Measurements from ENCODE around the gene ACTR8. TPM values are rescaled to one million over a fixed set of nuclear protein-coding genes. Genes with fewer than 3 reads are reported as not detected.

ACTR8 gene
- total and polyA plus RNA-seq, 2 of the 13 experiments (the other 11 are each of a cell fraction or from before 2014, with no cell fraction given), result 15.5 to 29.0 TPM

DNA sequence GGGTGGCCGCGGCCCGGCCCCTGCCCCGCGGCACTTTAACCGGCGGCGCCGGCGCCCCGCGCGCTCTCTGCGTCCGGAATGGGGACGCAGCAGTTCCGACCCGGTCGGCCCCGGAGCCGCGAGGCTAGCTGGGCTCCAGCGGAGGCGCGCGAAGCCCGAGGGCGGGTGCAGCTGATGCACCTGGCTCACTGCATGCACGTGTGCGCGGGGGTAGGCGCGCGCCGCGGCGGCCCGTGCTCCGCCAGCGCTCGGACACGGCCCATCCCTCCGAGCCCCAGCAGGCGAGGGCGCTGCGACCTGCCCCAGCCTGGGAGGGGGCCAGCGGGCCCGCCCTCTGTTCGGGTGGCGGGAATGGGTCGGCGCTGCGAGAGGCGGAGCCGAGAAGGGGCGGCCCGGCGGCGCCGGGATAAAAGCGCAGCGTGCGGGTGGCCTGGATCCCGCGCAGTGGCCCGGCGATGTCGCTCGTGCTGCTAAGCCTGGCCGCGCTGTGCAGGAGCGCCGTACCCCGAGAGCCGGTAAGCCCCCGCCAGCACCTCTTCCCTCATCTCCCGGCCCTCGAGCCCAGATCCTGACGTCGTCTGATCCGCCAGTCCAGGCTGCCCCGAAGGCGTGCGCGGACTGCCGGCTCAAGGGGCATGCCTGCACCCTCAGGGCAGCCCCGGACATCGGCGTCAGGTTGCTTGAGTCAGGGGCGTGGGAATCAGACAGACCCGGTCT lies 35.7 kb downstream of the ACTR8 start, which contains the start of the genes CHDH and IL17RB (continued):
- TF ChIP-seq, protein P1, sequence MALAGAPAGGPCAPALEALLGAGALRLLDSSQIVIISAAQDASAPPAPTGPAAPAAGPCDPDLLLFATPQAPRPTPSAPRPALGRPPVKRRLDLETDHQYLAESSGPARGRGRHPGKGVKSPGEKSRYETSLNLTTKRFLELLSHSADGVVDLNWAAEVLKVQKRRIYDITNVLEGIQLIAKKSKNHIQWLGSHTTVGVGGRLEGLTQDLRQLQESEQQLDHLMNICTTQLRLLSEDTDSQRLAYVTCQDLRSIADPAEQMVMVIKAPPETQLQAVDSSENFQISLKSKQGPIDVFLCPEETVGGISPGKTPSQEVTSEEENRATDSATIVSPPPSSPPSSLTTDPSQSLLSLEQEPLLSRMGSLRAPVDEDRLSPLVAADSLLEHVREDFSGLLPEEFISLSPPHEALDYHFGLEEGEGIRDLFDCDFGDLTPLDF (CRISPR knock-in tag; IDR thresholded peaks at IDR 0.05), result peak; percentile 96
- TF ChIP-seq KLF13 (CRISPR knock-in tag; IDR thresholded peaks at IDR 0.05) (no peak), ESRRA (CRISPR knock-in tag; IDR thresholded peaks at IDR 0.05; ENCODE audit: low read depth) (0 out of 2 replicates have a peak, but pooled peaks have one; percentile 34), MATR3 (CRISPR knock-in tag; IDR thresholded peaks at IDR 0.05) (no peak), HDAC2 (CRISPR knock-in tag; IDR thresholded peaks at IDR 0.05) (peak; percentile 57; the same call in 1 of the 2 replicates), MYNN (CRISPR knock-in tag; IDR thresholded peaks at IDR 0.05; ENCODE audit: low read depth) (peak; percentile 40; the same call in 1 of the 2 replicates), ZSCAN22 (CRISPR knock-in tag; IDR thresholded peaks at IDR 0.05) (no peak), JUNB (CRISPR knock-in tag; IDR thresholded peaks at IDR 0.05; ENCODE audit: borderline replicate concordance) (no peak), ZNF501 (CRISPR knock-in tag; IDR thresholded peaks at IDR 0.05) (no peak; the same call in none of the 2 replicates), ZNF878 (CRISPR knock-in tag; IDR thresholded peaks at IDR 0.05) (0 out of 2 replicates have a peak, but pooled peaks have one; percentile 87)
- TF ChIP-seq, protein P2, sequence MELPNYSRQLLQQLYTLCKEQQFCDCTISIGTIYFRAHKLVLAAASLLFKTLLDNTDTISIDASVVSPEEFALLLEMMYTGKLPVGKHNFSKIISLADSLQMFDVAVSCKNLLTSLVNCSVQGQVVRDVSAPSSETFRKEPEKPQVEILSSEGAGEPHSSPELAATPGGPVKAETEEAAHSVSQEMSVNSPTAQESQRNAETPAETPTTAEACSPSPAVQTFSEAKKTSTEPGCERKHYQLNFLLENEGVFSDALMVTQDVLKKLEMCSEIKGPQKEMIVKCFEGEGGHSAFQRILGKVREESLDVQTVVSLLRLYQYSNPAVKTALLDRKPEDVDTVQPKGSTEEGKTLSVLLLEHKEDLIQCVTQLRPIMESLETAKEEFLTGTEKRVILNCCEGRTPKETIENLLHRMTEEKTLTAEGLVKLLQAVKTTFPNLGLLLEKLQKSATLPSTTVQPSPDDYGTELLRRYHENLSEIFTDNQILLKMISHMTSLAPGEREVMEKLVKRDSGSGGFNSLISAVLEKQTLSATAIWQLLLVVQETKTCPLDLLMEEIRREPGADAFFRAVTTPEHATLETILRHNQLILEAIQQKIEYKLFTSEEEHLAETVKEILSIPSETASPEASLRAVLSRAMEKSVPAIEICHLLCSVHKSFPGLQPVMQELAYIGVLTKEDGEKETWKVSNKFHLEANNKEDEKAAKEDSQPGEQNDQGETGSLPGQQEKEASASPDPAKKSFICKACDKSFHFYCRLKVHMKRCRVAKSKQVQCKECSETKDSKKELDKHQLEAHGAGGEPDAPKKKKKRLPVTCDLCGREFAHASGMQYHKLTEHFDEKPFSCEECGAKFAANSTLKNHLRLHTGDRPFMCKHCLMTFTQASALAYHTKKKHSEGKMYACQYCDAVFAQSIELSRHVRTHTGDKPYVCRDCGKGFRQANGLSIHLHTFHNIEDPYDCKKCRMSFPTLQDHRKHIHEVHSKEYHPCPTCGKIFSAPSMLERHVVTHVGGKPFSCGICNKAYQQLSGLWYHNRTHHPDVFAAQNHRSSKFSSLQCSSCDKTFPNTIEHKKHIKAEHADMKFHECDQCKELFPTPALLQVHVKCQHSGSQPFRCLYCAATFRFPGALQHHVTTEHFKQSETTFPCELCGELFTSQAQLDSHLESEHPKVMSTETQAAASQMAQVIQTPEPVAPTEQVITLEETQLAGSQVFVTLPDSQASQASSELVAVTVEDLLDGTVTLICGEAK (IDR thresholded peaks at IDR 0.05), result no peak
- TF ChIP-seq, protein P2 (CRISPR knock-in tag; IDR thresholded peaks at IDR 0.05), result peak; percentile 81
- TF ChIP-seq, protein P3, sequence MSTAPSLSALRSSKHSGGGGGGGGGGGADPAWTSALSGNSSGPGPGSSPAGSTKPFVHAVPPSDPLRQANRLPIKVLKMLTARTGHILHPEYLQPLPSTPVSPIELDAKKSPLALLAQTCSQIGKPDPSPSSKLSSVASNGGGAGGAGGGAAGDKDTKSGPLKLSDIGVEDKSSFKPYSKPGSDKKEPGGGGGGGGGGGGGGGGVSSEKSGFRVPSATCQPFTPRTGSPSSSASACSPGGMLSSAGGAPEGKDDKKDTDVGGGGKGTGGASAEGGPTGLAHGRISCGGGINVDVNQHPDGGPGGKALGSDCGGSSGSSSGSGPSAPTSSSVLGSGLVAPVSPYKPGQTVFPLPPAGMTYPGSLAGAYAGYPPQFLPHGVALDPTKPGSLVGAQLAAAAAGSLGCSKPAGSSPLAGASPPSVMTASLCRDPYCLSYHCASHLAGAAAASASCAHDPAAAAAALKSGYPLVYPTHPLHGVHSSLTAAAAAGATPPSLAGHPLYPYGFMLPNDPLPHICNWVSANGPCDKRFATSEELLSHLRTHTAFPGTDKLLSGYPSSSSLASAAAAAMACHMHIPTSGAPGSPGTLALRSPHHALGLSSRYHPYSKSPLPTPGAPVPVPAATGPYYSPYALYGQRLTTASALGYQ (CRISPR knock-in tag; IDR thresholded peaks at IDR 0.05), result no peak
- TF ChIP-seq, protein P4, sequence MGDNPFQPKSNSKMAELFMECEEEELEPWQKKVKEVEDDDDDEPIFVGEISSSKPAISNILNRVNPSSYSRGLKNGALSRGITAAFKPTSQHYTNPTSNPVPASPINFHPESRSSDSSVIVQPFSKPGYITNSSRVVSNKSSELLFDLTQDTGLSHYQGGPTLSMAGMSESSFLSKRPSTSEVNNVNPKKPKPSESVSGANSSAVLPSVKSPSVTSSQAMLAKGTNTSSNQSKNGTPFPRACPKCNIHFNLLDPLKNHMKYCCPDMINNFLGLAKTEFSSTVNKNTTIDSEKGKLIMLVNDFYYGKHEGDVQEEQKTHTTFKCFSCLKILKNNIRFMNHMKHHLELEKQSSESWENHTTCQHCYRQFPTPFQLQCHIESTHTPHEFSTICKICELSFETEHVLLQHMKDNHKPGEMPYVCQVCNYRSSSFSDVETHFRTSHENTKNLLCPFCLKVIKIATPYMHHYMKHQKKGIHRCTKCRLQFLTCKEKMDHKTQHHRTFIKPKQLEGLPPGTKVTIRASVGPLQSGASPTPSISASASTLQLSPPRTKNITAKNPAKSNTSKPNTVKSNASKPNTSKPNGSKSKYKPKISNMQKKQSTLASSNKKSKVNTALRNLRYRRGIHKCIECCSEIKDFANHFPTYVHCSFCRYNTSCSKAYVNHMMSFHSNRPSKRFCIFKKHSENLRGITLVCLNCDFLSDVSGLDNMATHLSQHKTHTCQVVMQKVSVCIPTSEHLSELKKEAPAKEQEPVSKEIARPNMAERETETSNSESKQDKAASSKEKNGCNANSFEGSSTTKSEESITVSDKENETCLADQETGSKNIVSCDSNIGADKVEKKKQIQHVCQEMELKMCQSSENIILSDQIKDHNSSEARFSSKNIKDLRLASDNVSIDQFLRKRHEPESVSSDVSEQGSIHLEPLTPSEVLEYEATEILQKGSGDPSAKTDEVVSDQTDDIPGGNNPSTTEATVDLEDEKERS (CRISPR knock-in tag; IDR thresholded peaks at IDR 0.05), result peak; percentile 73; the same call in 1 of the 2 replicates

All from HepG2 (cell line).